Natural killer cell (primary cell): ENCODE results near the gene LRP3. TPM values are rescaled to one million over a fixed set of nuclear protein-coding genes. Genes with fewer than 3 reads are reported as not detected.

Experiments used
- ATAC-seq, 3 donors: fragments of 150-1000 bp in 2 of 3; fragments of 200-7000 bp in 1 of 3; cut with Tn5 transposase; 1 replicate in 1 of 3; 2 replicates in 2 of 3; pipeline ENCODE4 v1.10.0; 2021; ENCODE audit warnings: mild to moderate bottlenecking in 2 of 3, moderate library complexity in 2 of 3
- DNase-seq, 2 donors: peaks; one replicate each; pipeline versions ENCODE4 v3.0.0 to v3.0.0-alpha.2; 2013 to 2021; ENCODE audit warnings: mixed read lengths in 1 of 2
- H3K27ac ChIP-seq: one replicate; pipeline ENCODE4 v1.5.1; 2013; ENCODE audit warnings: mild to moderate bottlenecking, low read length
- H3K27me3 ChIP-seq: one replicate; pipeline ENCODE4 v1.6.1; 2013; ENCODE audit warnings: low read length; ENCODE audit not compliant: control insufficient read depth, insufficient read depth
- H3K36me3 ChIP-seq: one replicate; pipeline ENCODE4 v1.6.1; 2013; ENCODE audit warnings: low read length; ENCODE audit not compliant: control insufficient read depth, insufficient read depth
- H3K4me1 ChIP-seq: one replicate; pipeline ENCODE4 v1.6.1; 2013; ENCODE audit warnings: low read length; ENCODE audit not compliant: control insufficient read depth, insufficient read depth
- H3K4me3 ChIP-seq: one replicate; pipeline ENCODE4 v1.5.1; 2013; ENCODE audit warnings: low read length
- H3K9me3 ChIP-seq: one replicate; pipeline ENCODE4 v1.6.1; 2013; ENCODE audit warnings: low read length; ENCODE audit not compliant: control insufficient read depth, insufficient read depth
- H3K27ac Mint-ChIP-seq, 2 donors: one replicate each; pipeline ENCODE4 v1.8.0; 2022; ENCODE audit warnings: mild to moderate bottlenecking in 2 of 2, mixed read lengths in 2 of 2, moderate library complexity in 1 of 2
- H3K27me3 Mint-ChIP-seq, 2 donors: one replicate each; pipeline ENCODE4 v1.8.0; 2022; ENCODE audit warnings: low read depth in 2 of 2, mixed read lengths in 2 of 2
- H3K36me3 Mint-ChIP-seq: one replicate; pipeline ENCODE4 v1.8.0; 2022; ENCODE audit warnings: mixed read lengths
- H3K4me1 Mint-ChIP-seq, 2 donors: one replicate each; pipeline ENCODE4 v1.8.0; 2022; ENCODE audit warnings: mixed read lengths in 2 of 2
- H3K4me3 Mint-ChIP-seq: one replicate; pipeline ENCODE4 v1.8.0; 2022; ENCODE audit warnings: mild to moderate bottlenecking, moderate library complexity, mixed read lengths
- H3K9me3 Mint-ChIP-seq, 2 donors: one replicate each; pipeline ENCODE4 v1.8.0; 2022; ENCODE audit warnings: mixed read lengths in 2 of 2
- WGBS: methylation state at CpG from one replicate; pipeline ENCODE4 v1.1.7; 2013; ENCODE audit warnings: missing lambda C conversion rate; ENCODE audit not compliant: insufficient coverage; 5-methylcytosine and 5-hydroxymethylcytosine counted together
- intact Hi-C: fragments of 100-400 bp; cut with micrococcal nuclease; formaldehyde crosslinking; loops from one replicate; pipeline ENCODE4 v1.14.2; 2022
- total RNA-seq, 4 donors: library from RNA; stranded (reverse); fragments of 120-200 nt in 1 of 4; gene quantifications; one replicate each; pipeline versions ENCODE4 v1.2.3 to v1.2.4, GENCODE V29; 2013 to 2022
- TF ChIP-seq, protein P1 (sequence below): fragments of 200-600 bp; IDR thresholded peaks from one replicate; pipeline ENCODE4 v1.8.0; 2022; ENCODE audit warnings: antibody characterized with exemption

The LRP3 gene
- total RNA-seq, 3 donors from 2014 or later (not counting 1 experiment from before 2014, with no cell fraction given), result 0.33 to 0.38 TPM; not detected in 1

DNA sequence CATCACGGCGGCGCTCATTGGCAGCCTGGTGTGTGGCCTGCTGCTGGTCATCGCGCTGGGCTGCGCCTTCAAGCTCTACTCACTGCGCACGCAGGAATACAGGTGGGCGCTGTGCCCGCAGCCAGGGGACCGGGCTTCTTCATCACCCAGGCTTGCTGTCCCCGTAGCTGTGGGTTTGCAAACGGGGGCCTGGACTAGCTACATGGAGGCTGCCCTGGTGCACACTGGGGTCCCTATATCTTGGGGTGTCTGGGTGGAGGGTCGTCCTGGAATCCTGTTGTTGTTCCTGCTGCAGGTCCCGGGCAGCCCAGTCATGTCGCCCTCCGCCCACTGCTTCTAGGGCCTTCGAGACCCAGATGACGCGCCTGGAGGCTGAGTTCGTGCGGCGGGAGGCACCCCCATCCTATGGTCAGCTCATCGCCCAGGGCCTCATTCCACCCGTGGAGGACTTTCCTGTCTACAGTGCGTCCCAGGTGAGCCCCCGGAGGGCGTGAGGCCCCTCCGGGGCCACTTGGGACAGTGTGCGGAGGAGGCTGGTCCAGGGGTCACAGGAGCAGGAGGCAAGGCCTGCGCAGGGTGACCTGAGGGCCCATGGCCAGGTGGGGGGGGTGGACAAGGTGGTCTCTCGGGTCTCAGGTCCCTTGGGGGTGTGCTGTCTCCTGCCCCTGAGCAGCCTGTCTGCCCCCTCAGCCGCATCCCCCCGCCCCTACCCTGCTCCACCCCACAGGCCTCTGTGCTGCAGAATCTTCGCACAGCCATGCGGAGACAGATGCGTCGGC is 12.3 kb downstream of the LRP3 start:
- H3K4me1 Mint-ChIP-seq, result no peaks in the 10 kb centered on the region
- no peak overlapping the region for H3K4me3 Mint-ChIP-seq
- ATAC-seq, result no peak
- WGBS, result 94% methylated on average over 38 of the region's 38 CpGs
- TF ChIP-seq, protein P1, sequence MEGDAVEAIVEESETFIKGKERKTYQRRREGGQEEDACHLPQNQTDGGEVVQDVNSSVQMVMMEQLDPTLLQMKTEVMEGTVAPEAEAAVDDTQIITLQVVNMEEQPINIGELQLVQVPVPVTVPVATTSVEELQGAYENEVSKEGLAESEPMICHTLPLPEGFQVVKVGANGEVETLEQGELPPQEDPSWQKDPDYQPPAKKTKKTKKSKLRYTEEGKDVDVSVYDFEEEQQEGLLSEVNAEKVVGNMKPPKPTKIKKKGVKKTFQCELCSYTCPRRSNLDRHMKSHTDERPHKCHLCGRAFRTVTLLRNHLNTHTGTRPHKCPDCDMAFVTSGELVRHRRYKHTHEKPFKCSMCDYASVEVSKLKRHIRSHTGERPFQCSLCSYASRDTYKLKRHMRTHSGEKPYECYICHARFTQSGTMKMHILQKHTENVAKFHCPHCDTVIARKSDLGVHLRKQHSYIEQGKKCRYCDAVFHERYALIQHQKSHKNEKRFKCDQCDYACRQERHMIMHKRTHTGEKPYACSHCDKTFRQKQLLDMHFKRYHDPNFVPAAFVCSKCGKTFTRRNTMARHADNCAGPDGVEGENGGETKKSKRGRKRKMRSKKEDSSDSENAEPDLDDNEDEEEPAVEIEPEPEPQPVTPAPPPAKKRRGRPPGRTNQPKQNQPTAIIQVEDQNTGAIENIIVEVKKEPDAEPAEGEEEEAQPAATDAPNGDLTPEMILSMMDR, result no peak
- no peak overlapping the region for H3K27ac Mint-ChIP-seq
- no peaks in the 10 kb centered on the region for H3K9me3 ChIP-seq
- no peak overlapping the region for H3K27ac ChIP-seq
- H3K36me3 ChIP-seq, result no peaks in the 10 kb centered on the region
- H3K4me3 ChIP-seq, result no peak overlapping the region
- intact Hi-C loops, result no loop called here
- no peaks in the 10 kb centered on the region for H3K36me3 Mint-ChIP-seq
- H3K27me3 ChIP-seq, result no peaks in the 10 kb centered on the region
- H3K4me1 ChIP-seq, result no peaks in the 10 kb centered on the region
- no peak for DNase-seq
- H3K27me3 Mint-ChIP-seq, result no peaks in the 10 kb centered on the region
- no peaks in the 10 kb centered on the region for H3K9me3 Mint-ChIP-seq

- H3K9me3 Mint-ChIP-seq, result no peaks in the 10 kb centered on the region
- DNase-seq (no peak), ATAC-seq (no peak)
- no peaks in the 10 kb centered on the region for H3K27me3 ChIP-seq
- H3K27ac Mint-ChIP-seq, result no peak overlapping the region
- no peak overlapping the region for H3K4me3 Mint-ChIP-seq
- H3K27me3 Mint-ChIP-seq, result no peaks in the 10 kb centered on the region
- 91% methylated on average over 38 of the region's 38 CpGs for WGBS
- H3K36me3 ChIP-seq, result no peaks in the 10 kb centered on the region
- H3K4me1 Mint-ChIP-seq, result no peaks in the 10 kb centered on the region
- H3K27ac ChIP-seq, result no peak overlapping the region
- H3K4me3 ChIP-seq, result no peak overlapping the region
- TF ChIP-seq, protein P1, result no peak
- intact Hi-C loops, result no loop called here
- no peaks in the 10 kb centered on the region for H3K36me3 Mint-ChIP-seq
- no peaks in the 10 kb centered on the region for H3K9me3 ChIP-seq
- H3K4me1 ChIP-seq, result no peaks in the 10 kb centered on the region
Observed at GRCh38 chr19:33207040-33207620, 13.0 kb downstream of the LRP3 start.

DNA sequence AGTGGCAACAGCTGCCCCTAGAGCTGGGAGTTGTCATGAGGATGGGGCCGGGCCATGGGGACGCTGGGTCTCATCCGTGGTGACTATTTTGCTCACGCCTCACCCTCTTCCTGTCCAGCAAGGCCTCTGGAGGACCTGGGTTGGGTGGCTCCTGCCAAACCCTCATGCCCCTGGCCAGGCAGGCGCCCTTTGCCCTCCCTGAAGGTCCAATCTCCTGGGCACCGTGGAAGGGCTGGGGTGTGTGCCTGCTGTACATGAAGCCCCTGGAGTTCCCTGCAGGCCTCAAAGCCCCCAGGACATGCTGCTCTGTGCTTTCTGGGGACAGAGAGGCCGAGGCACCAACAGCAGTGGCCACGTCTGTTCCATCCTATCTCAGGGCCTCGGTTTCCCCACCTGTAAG is 13.8 kb downstream of the LRP3 start:
- no peaks in the 10 kb centered on the region for H3K27me3 ChIP-seq
- intact Hi-C loops, result no loop called here
- H3K4me1 ChIP-seq, result no peaks in the 10 kb centered on the region
- TF ChIP-seq, protein P1, result no peak
- no peaks in the 10 kb centered on the region for H3K9me3 Mint-ChIP-seq
- no peak for ATAC-seq
- no peaks in the 10 kb centered on the region for H3K9me3 ChIP-seq
- no peak overlapping the region for H3K27ac Mint-ChIP-seq
- no peak for DNase-seq
- H3K4me1 Mint-ChIP-seq, result no peaks in the 10 kb centered on the region
- no peaks in the 10 kb centered on the region for H3K36me3 ChIP-seq
- no peaks in the 10 kb centered on the region for H3K27me3 Mint-ChIP-seq
- H3K27ac ChIP-seq, result no peak overlapping the region
- H3K4me3 ChIP-seq, result no peak overlapping the region
- WGBS, result 82% methylated on average over 9 of the region's 9 CpGs
- no peaks in the 10 kb centered on the region for H3K36me3 Mint-ChIP-seq
- H3K4me3 Mint-ChIP-seq, result no peak overlapping the region
